WTC11 (cell line): ENCODE measurements around the gene COPE. TPM values are rescaled to one million over a fixed set of nuclear protein-coding genes. Genes with fewer than 3 reads are reported as not detected.

Experiments
- AR ChIP-seq: fragments of 250-450 bp; sonication (Bioruptor Pico); IDR thresholded peaks from 2 replicates; pipeline ENCODE4 v1.9.0; 2021; ENCODE audit warnings: mild to moderate bottlenecking
- ATF3 ChIP-seq: sonication (generic); formaldehyde crosslinking; conservative IDR thresholded peaks from 2 replicates; pipeline ENCODE4 v1.8.1; 2022; ENCODE audit warnings: mild to moderate bottlenecking, missing genetic modification reagents
- ATF6 ChIP-seq: sonication (generic); formaldehyde crosslinking; IDR thresholded peaks from 2 replicates; pipeline ENCODE4 v1.8.1; 2023; ENCODE audit warnings: mild to moderate bottlenecking, missing genetic modification reagents
- E2F5 ChIP-seq: sonication (generic); formaldehyde crosslinking; IDR thresholded peaks from 2 replicates; pipeline ENCODE4 v1.8.1; 2022; ENCODE audit warnings: mild to moderate bottlenecking, moderate library complexity, missing genetic modification reagents
- ELF4 ChIP-seq: sonication (generic); formaldehyde crosslinking; IDR thresholded peaks from 2 replicates; pipeline ENCODE4 v1.8.1; 2022; ENCODE audit warnings: low read depth, mild to moderate bottlenecking, moderate library complexity, missing genetic modification reagents
- ESRRA ChIP-seq: sonication (generic); formaldehyde crosslinking; IDR thresholded peaks from 2 replicates; pipeline ENCODE4 v1.8.1; 2022; ENCODE audit warnings: mild to moderate bottlenecking, missing genetic modification reagents, borderline replicate concordance
- JAZF1 ChIP-seq: fragments of 250-450 bp; sonication (Bioruptor Pico); IDR thresholded peaks from 2 replicates; pipeline ENCODE4 v1.9.0; 2021; ENCODE audit warnings: moderate library complexity, mild to moderate bottlenecking, inconsistent platforms
- MAX ChIP-seq: sonication (generic); formaldehyde crosslinking; IDR thresholded peaks from 2 replicates; pipeline ENCODE4 v1.8.0; 2022; ENCODE audit warnings: mild to moderate bottlenecking, missing genetic modification reagents
- MLX ChIP-seq: sonication (generic); formaldehyde crosslinking; IDR thresholded peaks from 2 replicates; pipeline ENCODE4 v1.8.1; 2023; ENCODE audit warnings: mild to moderate bottlenecking, missing genetic modification reagents, moderate library complexity
- MYBL2 ChIP-seq: sonication (generic); formaldehyde crosslinking; IDR thresholded peaks from 2 replicates; pipeline ENCODE4 v1.8.1; 2023; ENCODE audit warnings: mild to moderate bottlenecking, moderate library complexity, missing genetic modification reagents
- NFATC4 ChIP-seq: fragments of 250-450 bp; sonication (Bioruptor Pico); IDR thresholded peaks from 2 replicates; pipeline ENCODE4 v1.9.0; 2021; ENCODE audit warnings: mild to moderate bottlenecking
- NFYB ChIP-seq: sonication (generic); formaldehyde crosslinking; conservative IDR thresholded peaks from 2 replicates; pipeline ENCODE4 v1.8.0; 2022; ENCODE audit warnings: low read depth, missing genetic modification reagents
- NR2C2 ChIP-seq: sonication (generic); formaldehyde crosslinking; IDR thresholded peaks from 2 replicates; pipeline ENCODE4 v1.8.0; 2022; ENCODE audit warnings: mild to moderate bottlenecking, missing genetic modification reagents
- PRDM15 ChIP-seq: sonication (generic); formaldehyde crosslinking; IDR thresholded peaks from 2 replicates; pipeline ENCODE4 v1.8.0; 2022; ENCODE audit warnings: missing genetic modification reagents
- PRRX2 ChIP-seq: fragments of 250-450 bp; sonication (Bioruptor Pico); IDR thresholded peaks from 2 replicates; pipeline ENCODE4 v1.8.0; 2021; ENCODE audit warnings: mild to moderate bottlenecking
- SMAD3 ChIP-seq: sonication (generic); formaldehyde crosslinking; IDR thresholded peaks from 2 replicates; pipeline ENCODE4 v1.8.0; 2022; ENCODE audit warnings: missing genetic modification reagents, mild to moderate bottlenecking, borderline replicate concordance
- ZNF263 ChIP-seq: sonication (generic); formaldehyde crosslinking; IDR thresholded peaks from 2 replicates; pipeline ENCODE4 v1.8.1; 2022; ENCODE audit warnings: low read depth, mild to moderate bottlenecking, moderate library complexity, missing genetic modification reagents
- ZNF416 ChIP-seq: fragments of 250-450 bp; sonication (Bioruptor Pico); IDR thresholded peaks from 2 replicates; pipeline ENCODE4 v1.9.0; 2021; ENCODE audit warnings: mild to moderate bottlenecking, inconsistent platforms
- ZNF423 ChIP-seq: fragments of 250-450 bp; sonication (Bioruptor Pico); IDR thresholded peaks from 2 replicates; pipeline ENCODE4 v2.1.2; 2022; ENCODE audit warnings: mild to moderate bottlenecking, moderate library complexity
- total RNA-seq: library from RNA; stranded (reverse); gene quantifications from 3 replicates; pipeline ENCODE4 v1.2.3, GENCODE V29; 2021
- TF ChIP-seq, protein P1 (sequence below): sonication (generic); formaldehyde crosslinking; IDR thresholded peaks from 2 replicates; pipeline ENCODE4 v1.8.0; 2023; ENCODE audit warnings: missing genetic modification reagents, mild to moderate bottlenecking, borderline replicate concordance
- TF ChIP-seq, protein P2 (sequence below): sonication (generic); formaldehyde crosslinking; IDR thresholded peaks from 2 replicates; pipeline ENCODE4 v1.8.0; 2022; ENCODE audit warnings: mild to moderate bottlenecking, missing genetic modification reagents

The COPE gene
- total RNA-seq, 1 experiment from 2014 or later: 228 TPM

- TF ChIP-seq, protein P1, sequence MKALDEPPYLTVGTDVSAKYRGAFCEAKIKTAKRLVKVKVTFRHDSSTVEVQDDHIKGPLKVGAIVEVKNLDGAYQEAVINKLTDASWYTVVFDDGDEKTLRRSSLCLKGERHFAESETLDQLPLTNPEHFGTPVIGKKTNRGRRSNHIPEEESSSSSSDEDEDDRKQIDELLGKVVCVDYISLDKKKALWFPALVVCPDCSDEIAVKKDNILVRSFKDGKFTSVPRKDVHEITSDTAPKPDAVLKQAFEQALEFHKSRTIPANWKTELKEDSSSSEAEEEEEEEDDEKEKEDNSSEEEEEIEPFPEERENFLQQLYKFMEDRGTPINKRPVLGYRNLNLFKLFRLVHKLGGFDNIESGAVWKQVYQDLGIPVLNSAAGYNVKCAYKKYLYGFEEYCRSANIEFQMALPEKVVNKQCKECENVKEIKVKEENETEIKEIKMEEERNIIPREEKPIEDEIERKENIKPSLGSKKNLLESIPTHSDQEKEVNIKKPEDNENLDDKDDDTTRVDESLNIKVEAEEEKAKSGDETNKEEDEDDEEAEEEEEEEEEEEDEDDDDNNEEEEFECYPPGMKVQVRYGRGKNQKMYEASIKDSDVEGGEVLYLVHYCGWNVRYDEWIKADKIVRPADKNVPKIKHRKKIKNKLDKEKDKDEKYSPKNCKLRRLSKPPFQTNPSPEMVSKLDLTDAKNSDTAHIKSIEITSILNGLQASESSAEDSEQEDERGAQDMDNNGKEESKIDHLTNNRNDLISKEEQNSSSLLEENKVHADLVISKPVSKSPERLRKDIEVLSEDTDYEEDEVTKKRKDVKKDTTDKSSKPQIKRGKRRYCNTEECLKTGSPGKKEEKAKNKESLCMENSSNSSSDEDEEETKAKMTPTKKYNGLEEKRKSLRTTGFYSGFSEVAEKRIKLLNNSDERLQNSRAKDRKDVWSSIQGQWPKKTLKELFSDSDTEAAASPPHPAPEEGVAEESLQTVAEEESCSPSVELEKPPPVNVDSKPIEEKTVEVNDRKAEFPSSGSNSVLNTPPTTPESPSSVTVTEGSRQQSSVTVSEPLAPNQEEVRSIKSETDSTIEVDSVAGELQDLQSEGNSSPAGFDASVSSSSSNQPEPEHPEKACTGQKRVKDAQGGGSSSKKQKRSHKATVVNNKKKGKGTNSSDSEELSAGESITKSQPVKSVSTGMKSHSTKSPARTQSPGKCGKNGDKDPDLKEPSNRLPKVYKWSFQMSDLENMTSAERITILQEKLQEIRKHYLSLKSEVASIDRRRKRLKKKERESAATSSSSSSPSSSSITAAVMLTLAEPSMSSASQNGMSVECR (CRISPR knock-in tag): peak; percentile 51; the same call in 1 of the 2 replicates
- TF ChIP-seq MYBL2 (no peak), ATF3 (CRISPR knock-in tag) (no peak), PRDM15 (CRISPR knock-in tag) (no peak), ZNF416 (CRISPR knock-in tag) (no peak), ATF6 (CRISPR knock-in tag) (no peak), AR (CRISPR knock-in tag) (no peak), NFATC4 (no peak), NFYB (CRISPR knock-in tag) (no peak; the same call in 1 of the 2 replicates), E2F5 (CRISPR knock-in tag) (no peak), PRRX2 (no peak), JAZF1 (CRISPR knock-in tag) (no peak), ESRRA (CRISPR knock-in tag) (no peak), MLX (CRISPR knock-in tag) (no peak), NR2C2 (0 out of 2 replicates have a peak, but pooled peaks have one; percentile 30), ELF4 (CRISPR knock-in tag) (no peak), MAX (CRISPR knock-in tag) (peak; percentile 73; the same call in 1 of the 2 replicates), SMAD3 (CRISPR knock-in tag) (no peak), ZNF423 (peak; percentile 7; the same call in 1 of the 2 replicates), ZNF263 (no peak)
- TF ChIP-seq, protein P2, sequence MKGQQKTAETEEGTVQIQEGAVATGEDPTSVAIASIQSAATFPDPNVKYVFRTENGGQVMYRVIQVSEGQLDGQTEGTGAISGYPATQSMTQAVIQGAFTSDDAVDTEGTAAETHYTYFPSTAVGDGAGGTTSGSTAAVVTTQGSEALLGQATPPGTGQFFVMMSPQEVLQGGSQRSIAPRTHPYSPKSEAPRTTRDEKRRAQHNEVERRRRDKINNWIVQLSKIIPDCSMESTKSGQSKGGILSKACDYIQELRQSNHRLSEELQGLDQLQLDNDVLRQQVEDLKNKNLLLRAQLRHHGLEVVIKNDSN (CRISPR knock-in tag): no peak
Measured at GRCh38 chr19:18895038-18895823, 24.0 kb downstream of the COPE start (continued).
